NB4 (cell line): ENCODE measurements around the gene FAM81B.

ENCODE experiments used
- DNase-seq: peaks from one replicate; pipeline ENCODE4 v3.0.0; 2010; ENCODE audit warnings: low read depth
- H3K4me3 ChIP-seq: one replicate; pipeline ENCODE4 v1.5.1; 2011; ENCODE audit warnings: mild to moderate bottlenecking, low read depth, low read length, moderate library complexity
- CTCF ChIP-seq: IDR thresholded peaks from one replicate; pipeline ENCODE4 v1.5.1; 2012; ENCODE audit warnings: low read depth, low read length
- MAX ChIP-seq: IDR thresholded peaks from 2 replicates; pipeline ENCODE4 v1.6.1; 2011; ENCODE audit warnings: low read depth, low read length
- MYC ChIP-seq: IDR thresholded peaks from 2 replicates; pipeline ENCODE4 v1.6.1; 2011; ENCODE audit warnings: low read depth, low read length
- POLR2A ChIP-seq: IDR thresholded peaks from 2 replicates; pipeline ENCODE4 v1.6.1; 2011; ENCODE audit warnings: mild to moderate bottlenecking; ENCODE audit not compliant: insufficient read length; ENCODE audit errors: extremely low read depth

FAM81B gene

GRCh38 chr5:95410279-95410678, 19.1 kb downstream of the FAM81B start:
- TF ChIP-seq CTCF, result no peak
- no peak for TF ChIP-seq MYC
- no peak for TF ChIP-seq POLR2A
- no peak for DNase-seq
- no peak overlapping the region for H3K4me3 ChIP-seq

DNA sequence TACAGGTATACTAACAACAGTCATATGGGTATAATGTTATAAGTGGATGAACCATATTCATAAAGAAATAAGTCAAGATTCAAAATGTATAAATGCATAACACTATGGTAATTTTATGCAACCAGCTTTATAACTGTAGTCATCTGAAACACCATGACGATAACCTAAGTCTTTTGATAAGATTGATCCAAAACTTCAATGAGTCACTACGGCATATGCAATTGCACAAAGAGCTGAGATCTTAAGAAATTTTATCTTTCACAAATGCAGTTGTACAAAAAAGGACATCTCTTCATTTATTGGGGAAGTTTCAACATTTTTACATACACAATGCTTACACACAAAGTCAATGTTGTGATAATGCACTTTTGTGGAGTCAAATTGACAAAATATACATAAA, 20.3 kb downstream of the FAM81B start:
- TF ChIP-seq MAX (no peak), CTCF (no peak), MYC (no peak), POLR2A (no peak)
- no peak for DNase-seq

GRCh38 chr5:95414451-95414850, 23.3 kb downstream of the FAM81B start:
- no peak for DNase-seq
- TF ChIP-seq MAX (no peak), POLR2A (no peak)
- H3K4me3 ChIP-seq, result no peak overlapping the region

More for the DNA sequence above, 20.3 kb downstream of the FAM81B start:
- H3K4me3 ChIP-seq, result no peak overlapping the region

- DNase-seq, result peak; percentile 1
- TF ChIP-seq POLR2A (no peak), MAX (no peak), MYC (no peak), CTCF (no peak)
- no peak overlapping the region for H3K4me3 ChIP-seq
These were observed 26.8 kb downstream of the FAM81B start for GRCh38 chr5:95417971-95418370.

DNA sequence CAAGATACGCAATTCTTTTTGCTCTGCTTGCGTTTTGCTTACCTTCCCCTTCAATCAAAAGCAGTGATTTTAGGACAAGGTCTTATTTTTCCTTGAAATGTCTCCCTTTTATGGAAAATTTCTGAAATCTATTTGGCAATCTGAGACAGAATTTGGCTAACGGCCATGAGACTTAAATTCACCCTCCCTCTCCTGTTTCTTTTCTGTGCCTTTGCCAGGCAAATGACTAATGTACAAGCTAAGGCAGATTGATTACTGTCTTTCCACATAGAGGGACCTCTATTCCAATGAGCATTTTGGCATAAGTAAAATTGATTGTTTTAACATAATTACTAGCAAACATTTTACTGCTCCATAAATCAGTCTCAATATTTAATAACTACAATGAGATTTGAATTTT, 31.7 kb downstream of the FAM81B start:
- TF ChIP-seq MAX (no peak), POLR2A (no peak), CTCF (no peak), MYC (no peak)
- DNase-seq, result no peak

DNA sequence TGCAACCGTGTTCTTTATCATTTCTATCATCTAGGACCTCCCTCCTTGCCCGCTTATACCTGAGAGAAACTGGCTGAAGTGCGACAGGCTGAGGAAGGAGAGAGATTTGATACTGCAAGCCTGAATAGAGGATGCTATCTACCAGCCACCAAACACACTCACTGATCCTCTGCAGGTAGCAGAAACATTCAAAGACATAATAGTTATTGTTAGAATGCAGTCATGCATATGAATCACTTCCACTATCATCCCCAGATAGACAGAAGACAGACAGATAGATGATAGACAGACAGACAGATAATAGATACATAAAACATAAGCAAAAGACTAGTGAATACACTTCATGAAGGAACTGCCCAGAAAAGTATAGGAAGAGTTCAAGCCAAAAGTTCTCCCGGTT, 32.9 kb downstream of the FAM81B start:
- TF ChIP-seq MAX (no peak), POLR2A (no peak), CTCF (no peak)
- no peak overlapping the region for H3K4me3 ChIP-seq
- DNase-seq, result no peak

More for the DNA sequence above, 31.7 kb downstream of the FAM81B start:
- H3K4me3 ChIP-seq, result no peak overlapping the region
